RWPE2 (cell line): ENCODE data around the gene LILRA1.
"Not testable (repeated sequence)": the region's sequence is repeated elsewhere in the genome, so short reads cannot be mapped to it uniquely, and the experiment has no call there.

Experiments
- ATAC-seq: fragments of 200-7000 bp; cut with Tn5 transposase; 3 replicates; pipeline ENCODE4 v1.9.1; 2021; ENCODE audit warnings: low read depth
- DNase-seq: peaks from one replicate; pipeline ENCODE4 v3.0.0-alpha.2; 2020; ENCODE audit warnings: low spot score
- H3K27ac ChIP-seq: fragments of 450-650 bp; 2 replicates; pipeline ENCODE4 v1.5.1; 2017; ENCODE audit warnings: mild to moderate bottlenecking; ENCODE audit not compliant: poor library complexity, severe bottlenecking
- H3K27me3 ChIP-seq: fragments of 250-450 bp; sonication (Bioruptor Pico); 2 replicates; pipeline ENCODE4 v1.5.1; 2021; ENCODE audit warnings: mild to moderate bottlenecking, moderate library complexity; ENCODE audit not compliant: insufficient read depth, poor library complexity, severe bottlenecking
- H3K36me3 ChIP-seq: fragments of 250-450 bp; sonication (Bioruptor Pico); 2 replicates; pipeline ENCODE4 v1.5.1; 2020; ENCODE audit warnings: low read depth, mild to moderate bottlenecking, moderate library complexity
- H3K4me1 ChIP-seq: fragments of 250-450 bp; sonication (Bioruptor Pico); 2 replicates; pipeline ENCODE4 v1.5.1; 2021; ENCODE audit warnings: mild to moderate bottlenecking, moderate library complexity; ENCODE audit not compliant: insufficient read depth, poor library complexity, severe bottlenecking
- H3K4me3 ChIP-seq: fragments of 250-450 bp; sonication (Bioruptor Pico); 2 replicates; pipeline ENCODE4 v1.5.1; 2021; ENCODE audit warnings: mild to moderate bottlenecking, moderate library complexity; ENCODE audit not compliant: severe bottlenecking
- H3K9me3 ChIP-seq: fragments of 250-450 bp; sonication (Bioruptor Pico); 2 replicates; pipeline ENCODE4 v1.5.1; 2021; ENCODE audit warnings: mild to moderate bottlenecking, moderate library complexity; ENCODE audit not compliant: severe bottlenecking
- CTCF ChIP-seq: fragments of 450-650 bp; IDR thresholded peaks from one replicate; pipeline ENCODE4 v1.5.1; 2017; ENCODE audit warnings: mild to moderate bottlenecking, moderate library complexity; ENCODE audit not compliant: poor library complexity, severe bottlenecking

The LILRA1 gene

GRCh38 chr19:54572696-54573311 lies 20.6 kb upstream of the LILRA1 start:
- DNase-seq (no peak), ATAC-seq (no peak)
- H3K27ac ChIP-seq = no peak overlapping the region
- H3K36me3 ChIP-seq = no peaks in the 10 kb centered on the region
- no peaks in the 10 kb centered on the region for H3K27me3 ChIP-seq
- H3K4me3 ChIP-seq = no peak overlapping the region
- no peak for TF ChIP-seq CTCF
- no peaks in the 10 kb centered on the region for H3K9me3 ChIP-seq
- H3K4me1 ChIP-seq = no peaks in the 10 kb centered on the region

- no peak within 1 kb of the TSS for H3K27ac ChIP-seq
- no peak within 1 kb of the TSS for H3K4me3 ChIP-seq
- H3K9me3 ChIP-seq = no peaks in the 10 kb centered on the region
- H3K36me3 ChIP-seq = no peaks in the 10 kb centered on the region
- no peak for ATAC-seq
- H3K4me1 ChIP-seq = no peaks in the 10 kb centered on the region
- no peaks in the 10 kb centered on the region for H3K27me3 ChIP-seq
- no peak for DNase-seq
- no peak for TF ChIP-seq CTCF
Observed at GRCh38 chr19:54573330-54573872, 20.0 kb upstream of the LILRA1 start, which contains the start of gene LILRA2. Gene LILRA2 (plus strand): TSS chr19:54573790. CDS start chr19:54573879, 89 bp downstream.

DNA sequence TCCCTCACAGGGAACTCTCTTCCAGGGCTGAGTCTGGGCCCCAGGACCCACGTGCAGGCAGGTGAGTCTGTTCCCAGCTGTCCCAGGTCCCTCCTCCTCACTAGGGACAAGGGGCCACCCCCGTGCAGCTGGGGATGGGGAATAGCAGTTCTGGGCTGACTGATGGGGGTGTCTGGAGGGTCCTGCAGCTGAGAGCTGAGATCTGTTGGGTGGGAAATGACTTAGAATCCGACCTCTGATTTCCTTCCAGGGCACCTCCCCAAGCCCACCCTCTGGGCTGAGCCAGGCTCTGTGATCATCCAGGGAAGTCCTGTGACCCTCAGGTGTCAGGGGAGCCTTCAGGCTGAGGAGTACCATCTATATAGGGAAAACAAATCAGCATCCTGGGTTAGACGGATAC lies 19.4 kb upstream of the LILRA1 start:
- Histone ChIP-seq H3K27ac (no peak overlapping the region), H3K4me1 (no peaks in the 10 kb centered on the region), H3K36me3 (no peaks in the 10 kb centered on the region), H3K4me3 (no peak overlapping the region), H3K9me3 (no peaks in the 10 kb centered on the region), H3K27me3 (no peaks in the 10 kb centered on the region)
- no peak for TF ChIP-seq CTCF
- no peak for DNase-seq
- no peak for ATAC-seq

GRCh38 chr19:54574527-54575056 lies 18.8 kb upstream of the LILRA1 start:
- Histone ChIP-seq H3K27ac (no peak overlapping the region), H3K4me1 (no peaks in the 10 kb centered on the region), H3K36me3 (no peaks in the 10 kb centered on the region), H3K4me3 (no peak overlapping the region), H3K27me3 (no peaks in the 10 kb centered on the region), H3K9me3 (no peaks in the 10 kb centered on the region)
- TF ChIP-seq CTCF = no peak
- no peak for DNase-seq
- ATAC-seq = no peak

- DNase-seq, H3K9me3 ChIP-seq, H3K27ac ChIP-seq, ATAC-seq, H3K27me3 ChIP-seq, H3K4me1 ChIP-seq, H3K36me3 ChIP-seq, H3K4me3 ChIP-seq: not testable (repeated sequence)
Observed at GRCh38 chr19:54575205-54575604, 18.2 kb upstream of the LILRA1 start.
